Fibroblast of skin of left biceps (primary cell): Measurements from ENCODE around the gene RHEX.
"Not testable (repeated sequence)": the region's sequence is repeated elsewhere in the genome, so short reads cannot be mapped to it uniquely, and the experiment has no call there.

Source experiments
- DNase-seq, 2 experiments: peaks; one replicate each; pipeline ENCODE4 v3.0.0-alpha.2; 2013; ENCODE audit warnings: low read depth in 2 of 2

Gene RHEX

DNA sequence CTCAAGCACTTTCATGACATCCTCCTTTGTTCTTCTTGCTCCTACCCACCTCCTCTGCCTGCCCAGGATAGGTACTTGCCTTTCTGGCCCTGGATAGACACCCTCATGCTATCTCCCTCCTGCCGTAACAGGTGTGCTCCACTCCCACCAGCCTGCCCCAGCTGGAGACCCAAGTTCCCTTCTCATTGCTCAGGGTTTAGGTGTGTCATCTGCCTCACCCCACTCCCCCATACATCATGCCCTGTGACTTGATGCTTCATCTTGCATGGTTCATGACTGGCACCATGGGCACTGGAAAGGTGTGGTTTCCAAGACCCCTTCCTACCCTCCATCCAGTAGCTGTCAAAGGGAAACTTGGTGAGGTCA is 5.9 kb downstream of the RHEX start:
- DNase-seq, result no peak

- no peak for DNase-seq
Observed at GRCh38 chr1:206059355-206059915, 6.5 kb downstream of the RHEX start.

DNA sequence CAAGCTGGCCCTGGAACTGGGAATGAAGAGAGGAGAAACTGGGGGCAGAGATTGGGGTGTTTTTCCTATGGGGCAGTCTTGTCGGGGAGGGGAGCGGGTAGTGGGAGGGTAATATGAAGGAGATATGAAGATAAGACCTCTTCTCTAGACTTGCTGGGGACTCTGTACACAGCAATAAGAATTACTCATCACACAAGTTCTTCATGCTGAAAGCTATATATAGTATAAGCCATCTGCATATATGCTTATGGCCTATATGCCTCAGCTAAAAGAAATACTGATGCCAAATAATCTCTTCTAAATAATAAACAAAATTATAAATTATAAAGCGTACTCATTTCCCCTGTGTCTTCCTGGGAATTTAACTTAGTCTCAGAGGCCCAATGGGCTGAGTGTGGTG is 7.9 kb downstream of the RHEX start:
- no peak for DNase-seq

DNA sequence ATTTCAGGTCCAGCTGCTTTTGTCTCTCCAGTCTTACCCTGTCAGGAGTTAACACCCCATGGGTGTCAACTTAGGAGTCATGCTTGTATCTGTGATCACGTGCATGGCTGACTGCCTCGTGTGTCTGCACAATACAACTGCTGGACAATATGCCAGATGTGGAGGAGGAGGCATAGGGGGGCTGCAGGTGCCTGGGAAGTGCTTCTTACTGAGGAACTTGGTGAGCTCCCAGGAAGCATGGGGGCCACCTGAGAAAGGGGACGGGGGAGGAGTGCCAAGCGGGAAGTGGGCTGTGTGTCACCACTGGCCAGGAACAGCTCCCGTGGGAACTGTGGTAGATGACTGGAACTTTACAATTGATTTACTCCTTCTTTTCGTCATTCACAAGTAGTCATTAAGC is 9.5 kb downstream of the RHEX start:
- DNase-seq, result no peak

DNA sequence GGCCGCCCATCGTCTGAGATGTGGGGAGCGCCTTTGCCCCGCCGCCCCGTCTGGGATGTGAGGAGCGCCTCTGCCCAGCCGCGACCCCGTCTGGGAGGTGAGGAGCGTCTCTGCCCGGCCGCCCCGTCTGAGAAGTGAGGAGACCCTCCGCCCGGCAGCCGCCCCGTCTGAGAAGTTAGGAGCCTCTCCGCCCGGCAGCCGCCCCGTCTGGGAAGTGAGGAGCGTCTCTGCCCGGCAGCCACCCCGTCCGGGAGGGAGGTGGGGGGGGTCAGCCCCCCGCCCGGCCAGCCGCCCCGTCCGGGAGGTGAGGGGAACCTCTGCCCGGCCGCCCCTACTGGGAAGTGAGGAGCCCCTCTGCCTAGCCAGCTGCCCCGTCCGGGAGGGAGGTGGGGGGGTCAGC is 11.0 kb downstream of the RHEX start:
- not testable (repeated sequence) for DNase-seq

DNA sequence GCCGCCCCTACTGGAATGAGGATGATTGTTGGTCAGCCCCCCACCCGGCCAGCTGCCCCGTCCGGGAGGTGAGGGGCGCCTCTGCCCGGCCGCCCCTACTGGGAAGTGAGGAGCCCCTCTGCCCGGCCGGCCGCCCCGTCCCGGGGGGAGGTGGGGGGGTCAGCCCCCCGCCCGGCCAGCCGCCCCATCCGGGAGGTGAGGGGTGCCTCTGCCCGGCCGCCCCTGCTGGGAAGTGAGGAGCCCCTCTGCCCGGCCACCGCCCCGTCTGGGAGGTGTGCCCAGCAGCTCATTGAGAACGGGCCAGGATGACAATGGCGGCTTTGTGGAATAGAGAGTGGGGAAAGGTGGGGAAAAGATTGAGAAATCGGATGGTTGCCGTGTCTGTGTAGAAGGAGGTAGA is 11.5 kb downstream of the RHEX start:
- DNase-seq, result not testable (repeated sequence)

DNA sequence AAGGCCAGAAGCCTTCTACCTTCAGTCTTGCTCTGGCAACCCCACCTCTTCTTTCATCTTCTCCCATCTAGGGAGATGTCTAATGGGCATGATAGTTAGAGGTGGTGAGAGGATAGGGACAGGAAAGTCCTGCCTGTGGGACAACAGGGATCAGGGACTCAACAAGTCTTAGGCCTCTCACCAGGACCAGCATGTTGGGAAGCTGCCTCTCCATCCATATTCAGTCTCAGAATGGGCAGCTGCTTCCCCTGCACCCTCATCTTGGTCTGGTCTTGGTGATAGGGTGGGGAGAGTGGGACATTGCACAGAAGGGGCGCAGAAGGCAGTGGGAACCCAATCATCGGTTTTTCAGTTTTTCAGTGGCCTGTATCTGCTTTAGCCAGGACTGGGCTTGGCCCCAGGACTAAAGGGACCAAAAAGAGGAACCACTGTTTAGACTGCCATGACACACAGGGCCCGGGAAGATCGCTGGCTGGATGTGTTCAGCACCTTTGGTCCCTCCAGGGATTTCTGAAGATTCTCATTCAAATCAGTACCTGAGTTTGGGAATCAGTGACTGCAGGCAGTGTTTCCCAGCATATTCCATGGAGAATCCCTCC is 12.7 kb downstream of the RHEX start:
- no peak for DNase-seq

DNA sequence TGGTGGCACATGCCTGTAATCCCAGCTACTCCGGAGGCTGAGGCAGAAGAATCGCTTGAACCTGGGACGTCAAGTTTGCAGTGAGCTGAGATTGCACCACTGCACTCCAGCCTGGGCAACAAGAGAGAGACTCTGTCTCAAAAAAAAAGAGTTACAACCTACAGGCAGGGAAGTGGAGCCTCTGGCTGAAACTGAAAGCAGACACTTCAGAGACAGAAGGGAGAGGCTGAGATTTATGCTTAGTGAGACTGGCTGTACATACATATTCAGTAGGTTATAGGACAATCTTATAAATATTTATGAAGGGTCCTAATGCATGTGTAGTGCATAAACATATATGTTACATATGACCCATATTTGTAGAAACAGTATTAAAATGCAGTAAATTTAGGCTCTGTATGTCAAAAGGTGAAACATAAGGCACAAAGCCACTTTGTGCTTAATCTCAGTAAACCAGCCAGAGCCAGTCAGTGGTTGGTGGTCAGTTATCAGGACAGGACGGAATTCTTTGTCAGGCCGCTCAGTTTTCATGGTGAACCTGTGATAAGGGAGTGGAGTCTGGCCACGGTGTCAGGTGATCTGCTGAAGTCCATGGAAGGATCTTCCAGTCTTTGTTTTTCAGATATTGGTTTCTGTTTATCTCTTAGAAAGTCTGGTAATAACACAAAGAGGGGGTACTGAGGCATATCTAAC is 13.7 kb downstream of the RHEX start:
- DNase-seq, result no peak

- no peak for DNase-seq
Observed at GRCh38 chr1:206067486-206068227, 14.7 kb downstream of the RHEX start.

GRCh38 chr1:206068314-206068713 is 15.3 kb downstream of the RHEX start:
- no peak for DNase-seq

DNA sequence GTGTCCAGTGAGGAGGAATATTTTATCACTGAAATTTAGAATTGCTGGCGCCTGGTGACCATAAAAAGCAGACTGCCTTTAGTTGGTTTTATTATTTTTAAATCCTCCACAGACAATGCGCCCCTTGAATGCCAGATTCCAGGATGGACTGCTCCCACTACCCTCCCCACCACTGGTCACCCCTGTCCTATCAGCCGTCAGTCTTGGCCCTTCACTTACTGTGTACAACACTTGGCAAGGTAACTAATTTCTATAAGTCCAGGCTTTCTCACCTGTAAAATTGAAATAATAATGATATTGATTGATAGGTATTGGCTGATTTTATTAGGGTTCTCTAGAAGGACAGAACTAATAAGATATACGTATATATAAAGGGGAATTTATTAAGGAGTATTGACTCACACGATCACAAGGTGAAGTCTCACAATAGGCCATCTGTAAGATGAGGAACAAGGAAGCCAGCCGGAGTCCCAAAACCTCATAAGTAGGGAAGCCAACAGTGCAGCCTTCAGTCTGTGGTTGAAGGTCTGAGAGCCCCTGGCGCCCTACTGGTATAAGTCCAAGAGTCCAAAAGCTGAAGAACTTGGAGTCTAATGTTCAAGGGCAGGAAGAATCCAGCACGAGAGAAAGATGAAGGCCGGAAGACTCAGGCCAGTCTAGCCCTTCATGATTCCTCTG is 17.8 kb downstream of the RHEX start:
- no peak for DNase-seq

DNA sequence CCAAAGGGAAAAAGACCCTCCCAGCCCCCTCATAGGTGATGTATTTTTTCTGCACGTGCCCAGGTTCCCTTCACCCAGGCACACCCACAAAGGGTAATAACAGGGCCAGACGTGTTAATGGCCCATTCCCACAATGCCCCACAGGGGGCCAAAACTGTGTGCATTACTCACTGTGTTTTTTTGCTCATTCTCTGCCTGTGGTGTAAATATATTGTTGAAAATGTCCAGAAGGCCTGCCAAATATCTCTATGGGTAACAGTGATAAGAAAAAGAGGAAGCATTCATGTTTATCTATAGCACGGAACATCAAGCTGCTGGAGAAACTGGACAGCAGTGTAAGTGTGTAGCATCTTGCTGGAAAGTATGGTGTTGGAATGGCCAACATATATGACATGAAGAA is 21.9 kb downstream of the RHEX start:
- no peak for DNase-seq

DNA sequence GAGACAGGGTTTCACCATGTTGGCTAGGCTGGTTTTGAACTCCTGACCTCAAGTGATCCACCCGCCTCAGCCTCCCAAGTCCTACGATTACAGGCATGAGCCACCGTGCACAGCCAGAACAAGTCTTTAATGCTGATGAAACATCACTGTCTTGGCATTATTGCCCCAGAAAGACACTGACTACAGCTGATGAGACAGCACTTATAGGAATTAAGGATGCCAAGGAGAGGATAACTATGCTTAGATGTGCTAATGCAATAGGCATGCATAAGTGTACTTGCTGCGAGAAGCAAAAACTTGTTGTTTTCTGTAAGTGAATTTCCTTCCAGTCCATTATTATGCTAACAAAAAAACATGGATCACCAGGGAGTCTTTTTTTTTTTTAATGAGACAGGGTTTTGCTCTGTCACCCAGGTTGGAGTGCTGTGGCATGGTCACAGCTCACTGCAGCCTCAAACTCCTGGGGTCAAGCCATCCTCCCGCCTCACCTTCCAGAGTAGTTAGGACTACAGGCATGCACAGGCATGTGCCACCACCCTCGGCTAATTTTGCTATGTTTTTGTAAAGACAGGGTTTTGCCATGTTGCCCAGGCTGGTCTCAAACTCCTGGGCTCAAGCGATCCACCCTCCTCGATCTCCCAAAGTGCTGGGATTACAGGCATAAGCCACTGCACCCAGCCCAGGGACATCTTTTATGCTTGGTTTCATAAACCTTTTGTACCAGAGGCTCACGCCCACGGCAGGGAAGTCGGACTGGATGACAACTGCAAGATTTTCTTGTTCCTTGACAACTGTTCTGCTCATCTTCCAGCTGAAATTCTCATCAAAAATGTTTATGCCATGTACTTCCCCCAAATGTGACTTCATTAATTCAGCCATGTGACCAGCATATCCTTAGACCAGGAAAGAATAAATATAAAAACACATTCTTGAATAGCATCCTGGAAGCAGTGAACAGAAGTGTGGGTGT is 23.1 kb downstream of the RHEX start:
- DNase-seq, result no peak

- DNase-seq, result no peak
Observed at GRCh38 chr1:206079135-206079534, 26.2 kb downstream of the RHEX start.

DNA sequence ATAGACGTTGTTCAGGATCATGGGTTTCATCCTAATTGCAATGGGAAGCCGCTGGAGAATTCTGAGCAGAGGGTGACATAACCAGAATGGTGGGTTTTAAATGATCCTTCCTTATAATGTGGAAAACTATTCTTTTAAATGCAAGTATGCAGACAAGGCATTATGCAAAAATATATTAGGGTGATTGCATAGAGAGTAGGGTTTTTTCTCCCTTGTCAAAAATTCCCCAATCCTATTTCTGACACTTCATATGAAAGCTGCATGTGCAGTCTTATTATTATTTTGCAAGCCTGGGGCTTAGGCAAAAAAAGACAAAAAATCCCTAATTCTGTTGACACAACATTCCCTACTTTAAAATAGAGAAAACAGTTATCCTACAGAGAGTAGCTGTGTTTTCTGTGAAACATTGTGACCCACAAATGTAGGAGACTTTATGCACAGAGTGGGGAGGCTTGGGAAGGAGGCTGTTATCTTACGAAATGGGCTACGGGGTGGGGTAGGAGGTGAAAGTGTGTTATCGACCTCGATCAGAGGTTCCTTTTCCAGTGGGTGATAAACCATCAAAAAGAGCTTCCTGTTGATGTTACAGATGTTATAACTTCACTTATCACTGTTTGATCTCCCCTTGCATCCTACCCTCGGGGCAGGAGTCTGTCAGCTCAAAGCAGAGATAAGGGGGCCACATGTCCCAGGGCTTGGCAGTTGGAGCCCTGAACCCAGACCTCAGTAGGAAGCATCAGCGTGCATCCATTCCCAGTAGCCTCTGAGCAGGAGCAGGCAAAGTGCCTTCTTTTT is 27.2 kb downstream of the RHEX start:
- DNase-seq, result no peak

DNA sequence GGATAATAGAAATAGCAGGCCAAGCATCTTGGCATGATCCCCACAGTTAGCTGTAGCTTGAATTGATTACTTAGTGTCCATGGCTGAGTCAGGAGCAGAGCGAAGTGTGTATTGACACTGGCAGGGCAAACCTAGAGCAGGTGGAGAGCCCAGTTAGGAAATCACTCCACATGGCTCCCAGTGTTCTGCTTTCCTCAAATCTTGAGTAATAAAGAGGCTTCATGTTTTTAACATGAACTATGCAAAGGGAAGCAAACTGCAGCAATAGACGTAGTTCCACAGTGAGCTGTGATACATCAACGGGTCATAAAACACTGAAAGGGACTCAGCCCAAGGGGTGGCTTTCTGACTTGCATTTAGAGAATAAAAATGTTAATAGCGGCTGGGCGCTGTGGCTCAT is 28.9 kb downstream of the RHEX start:
- no peak for DNase-seq

GRCh38 chr1:206082831-206083695 is 30.1 kb downstream of the RHEX start:
- DNase-seq, result no peak

DNA sequence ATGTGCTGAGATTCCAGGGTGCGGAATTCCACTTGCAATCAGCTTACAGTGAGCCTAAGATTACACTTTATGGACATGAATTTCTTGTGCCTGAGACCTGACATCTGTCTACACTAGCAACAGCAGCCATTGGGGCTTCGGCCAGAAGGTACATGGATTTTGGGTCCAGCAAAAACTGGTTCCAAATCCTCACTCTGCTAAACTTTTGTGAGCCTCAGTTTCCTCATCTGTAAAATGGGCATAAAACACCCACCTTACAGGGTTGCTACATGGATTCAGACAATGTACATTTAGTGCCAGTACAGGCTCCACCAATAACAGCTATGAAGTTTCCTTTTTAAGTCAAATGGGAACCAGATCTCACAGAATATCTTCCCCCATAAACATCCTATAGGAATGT is 30.8 kb downstream of the RHEX start:
- no peak for DNase-seq

- no peak for DNase-seq
Observed at GRCh38 chr1:206087091-206087490, 34.1 kb downstream of the RHEX start.
